CD4-positive, CD25-positive, alpha-beta regulatory T cell (primary cell): ENCODE results near the gene MKNK2. TPM values are rescaled to one million over a fixed set of nuclear protein-coding genes. Genes with fewer than 3 reads are reported as not detected.

ENCODE experiments used
- ATAC-seq, 2 donors: fragments of 150-1000 bp; cut with Tn5 transposase; one replicate each; pipeline ENCODE4 v1.10.0; 2021; ENCODE audit warnings: low read depth in 2 of 2, moderate number of reproducible peaks in 2 of 2, moderate library complexity in 1 of 2
- DNase-seq, 3 donors: peaks; one replicate each; pipeline versions ENCODE4 v3.0.0 to v3.0.0-alpha.2; 2012 to 2022; ENCODE audit warnings: mixed read lengths in 1 of 3
- H3K27ac ChIP-seq: one replicate; pipeline ENCODE4 v1.7.0; 2013; ENCODE audit warnings: mild to moderate bottlenecking, low read length; ENCODE audit not compliant: insufficient read depth, poor library complexity, severe bottlenecking
- H3K27me3 ChIP-seq: one replicate; pipeline ENCODE4 v1.7.0; 2013; ENCODE audit warnings: low read length; ENCODE audit not compliant: control insufficient read depth, insufficient read depth
- H3K36me3 ChIP-seq: one replicate; pipeline ENCODE4 v1.7.0; 2013; ENCODE audit warnings: mild to moderate bottlenecking, low read length, moderate library complexity; ENCODE audit not compliant: control insufficient read depth, insufficient read depth
- H3K4me1 ChIP-seq: 2 replicates; pipeline ENCODE4 v1.7.0; 2013; ENCODE audit warnings: mild to moderate bottlenecking, low read length; ENCODE audit not compliant: insufficient read depth, control insufficient read depth, poor library complexity, severe bottlenecking
- H3K4me3 ChIP-seq: one replicate; pipeline ENCODE4 v1.7.0; 2013; ENCODE audit warnings: low read depth, mild to moderate bottlenecking, low read length, moderate library complexity
- H3K9me3 ChIP-seq, 2 experiments: 1 replicate in 1 of 2; 2 replicates in 1 of 2; pipeline ENCODE4 v1.7.0; 2013; ENCODE audit warnings: low read length in 2 of 2, mild to moderate bottlenecking in 1 of 2, moderate library complexity in 1 of 2; ENCODE audit not compliant: control insufficient read depth in 2 of 2
- H3K27ac Mint-ChIP-seq, 3 donors: one replicate each; pipeline ENCODE4 v1.8.0; 2020 to 2022; ENCODE audit warnings: mild to moderate bottlenecking in 3 of 3, mixed read lengths in 3 of 3, moderate library complexity in 2 of 3
- H3K27me3 Mint-ChIP-seq: one replicate; pipeline ENCODE4 v1.8.0; 2022; ENCODE audit warnings: mild to moderate bottlenecking, mixed read lengths
- H3K36me3 Mint-ChIP-seq: one replicate; pipeline ENCODE4 v1.8.0; 2020; ENCODE audit warnings: mixed read lengths
- H3K4me1 Mint-ChIP-seq, 4 donors: one replicate each; pipeline ENCODE4 v1.8.0; 2020 to 2022; ENCODE audit warnings: mixed read lengths in 4 of 4, mild to moderate bottlenecking in 1 of 4
- H3K4me3 Mint-ChIP-seq, 4 donors: one replicate each; pipeline ENCODE4 v1.8.0; 2020 to 2022; ENCODE audit warnings: mild to moderate bottlenecking in 4 of 4, mixed read lengths in 4 of 4, moderate library complexity in 3 of 4
- H3K9me3 Mint-ChIP-seq, 7 donors: one replicate each; pipeline ENCODE4 v1.8.0; 2020 to 2022; ENCODE audit warnings: mixed read lengths in 7 of 7, mild to moderate bottlenecking in 3 of 7, moderate library complexity in 2 of 7
- polyA plus RNA-seq, 4 donors: library from polyadenylated mRNA; unstranded; fragments of 300-500 nt; fragmentation: Illumina TruSeq; gene quantifications; one replicate each; pipeline ENCODE4 v1.2.3, GENCODE V29; 2021
- total RNA-seq: library from RNA; stranded (reverse); gene quantifications from one replicate; pipeline ENCODE4 v1.2.3, GENCODE V29; 2022

The MKNK2 gene
- total and polyA plus RNA-seq, 5 donors from 2014 or later: 28.7 to 340 (median 33.8) TPM

DNA sequence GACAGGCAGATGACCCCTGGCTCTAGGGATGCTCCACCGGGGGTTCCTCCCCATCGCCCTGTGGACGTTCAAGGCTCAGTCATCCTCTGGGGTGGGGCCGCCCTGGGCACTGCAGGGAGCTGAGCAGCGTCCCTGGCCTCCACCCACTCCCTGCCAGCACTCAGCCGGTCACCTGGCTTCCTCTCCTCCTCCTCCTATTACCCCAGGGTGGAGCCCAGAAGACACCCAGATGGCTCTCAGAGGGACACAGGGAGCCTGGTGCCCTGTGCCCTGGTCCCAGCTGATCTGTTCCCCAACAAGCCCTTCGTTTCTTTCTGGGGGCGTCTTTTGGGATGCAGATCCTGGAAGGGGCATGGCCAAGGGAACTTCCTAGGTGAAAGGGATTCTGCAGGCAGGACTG is 3.7 kb upstream of the MKNK2 start:
- Mint-ChIP-seq H3K27ac (peak overlapping the region in 2 of 3 donors; percentile 63 to 88), H3K36me3 (no peaks in the 10 kb centered on the region), H3K9me3 (no peaks in the 10 kb centered on the region), H3K27me3 (peaks cover 4% of the 10 kb centered on the region), H3K4me1 (peaks cover 0 to 66% (median 9%) of the 10 kb centered on the region in 4 donors), H3K4me3 (peak overlapping the region in 2 of 4 donors; percentile 69 to 86)
- Histone ChIP-seq H3K36me3 (no peaks in the 10 kb centered on the region), H3K4me3 (no peak overlapping the region), H3K9me3 (no peaks in the 10 kb centered on the region), H3K4me1 (peaks cover 64% of the 10 kb centered on the region), H3K27ac (peak overlapping the region; percentile 23), H3K27me3 (no peaks in the 10 kb centered on the region)
- ATAC-seq: no peak
- DNase-seq: no peak

DNA sequence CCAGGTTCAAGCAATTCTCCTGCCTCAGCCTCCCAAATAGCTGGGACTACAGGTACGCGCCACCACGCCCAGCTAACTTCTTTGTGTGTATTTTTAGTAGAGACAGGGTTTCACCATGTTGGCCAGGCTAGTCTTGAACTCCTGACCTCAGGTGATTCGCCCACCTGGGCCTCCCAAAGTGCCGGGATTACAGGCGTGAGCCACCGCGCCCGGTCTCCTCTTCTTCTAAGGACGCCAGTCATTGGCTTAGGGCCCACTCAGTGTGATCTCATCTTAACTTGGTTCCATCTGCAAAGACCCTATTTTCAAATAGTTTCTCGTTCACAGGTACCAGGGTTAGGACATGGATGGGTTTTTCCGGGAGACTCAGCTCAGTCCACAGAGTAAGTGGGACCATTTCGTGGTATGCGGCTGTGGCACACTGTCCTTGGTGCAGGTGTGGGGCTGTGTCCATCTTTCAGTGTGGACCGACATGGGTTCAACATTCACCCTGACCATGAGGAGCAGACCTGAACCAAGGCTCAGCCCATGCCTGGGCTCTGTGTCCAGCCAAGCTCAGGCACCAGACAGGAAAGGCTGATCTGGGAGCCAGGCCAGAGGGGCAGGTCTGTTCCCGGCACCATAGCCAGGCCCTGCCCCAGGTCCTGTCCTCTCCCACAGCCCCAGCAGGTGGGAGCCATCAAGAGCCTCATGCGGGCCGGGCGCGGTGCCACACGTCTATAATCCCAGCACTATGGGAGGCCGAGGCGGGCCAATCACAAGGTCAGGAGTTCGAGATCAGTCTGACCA is 2.8 kb upstream of the MKNK2 start:
- Histone ChIP-seq H3K27me3 (no peaks in the 10 kb centered on the region), H3K9me3 (no peaks in the 10 kb centered on the region), H3K4me3 (no peak overlapping the region), H3K4me1 (peaks cover 64% of the 10 kb centered on the region), H3K27ac (peak overlapping the region; percentile 19), H3K36me3 (peaks cover 3% of the 10 kb centered on the region)
- Mint-ChIP-seq H3K27ac (peak overlapping the region in 2 of 3 donors; percentile 48 to 77), H3K9me3 (no peaks in the 10 kb centered on the region), H3K4me1 (peaks cover 0 to 67% (median 8%) of the 10 kb centered on the region in 4 donors), H3K4me3 (peak overlapping the region in 3 of 4 donors; percentile 41 to 92 (median 68)), H3K36me3 (no peaks in the 10 kb centered on the region), H3K27me3 (peaks cover 4% of the 10 kb centered on the region)
- ATAC-seq: no peak
- no peak for DNase-seq

DNA sequence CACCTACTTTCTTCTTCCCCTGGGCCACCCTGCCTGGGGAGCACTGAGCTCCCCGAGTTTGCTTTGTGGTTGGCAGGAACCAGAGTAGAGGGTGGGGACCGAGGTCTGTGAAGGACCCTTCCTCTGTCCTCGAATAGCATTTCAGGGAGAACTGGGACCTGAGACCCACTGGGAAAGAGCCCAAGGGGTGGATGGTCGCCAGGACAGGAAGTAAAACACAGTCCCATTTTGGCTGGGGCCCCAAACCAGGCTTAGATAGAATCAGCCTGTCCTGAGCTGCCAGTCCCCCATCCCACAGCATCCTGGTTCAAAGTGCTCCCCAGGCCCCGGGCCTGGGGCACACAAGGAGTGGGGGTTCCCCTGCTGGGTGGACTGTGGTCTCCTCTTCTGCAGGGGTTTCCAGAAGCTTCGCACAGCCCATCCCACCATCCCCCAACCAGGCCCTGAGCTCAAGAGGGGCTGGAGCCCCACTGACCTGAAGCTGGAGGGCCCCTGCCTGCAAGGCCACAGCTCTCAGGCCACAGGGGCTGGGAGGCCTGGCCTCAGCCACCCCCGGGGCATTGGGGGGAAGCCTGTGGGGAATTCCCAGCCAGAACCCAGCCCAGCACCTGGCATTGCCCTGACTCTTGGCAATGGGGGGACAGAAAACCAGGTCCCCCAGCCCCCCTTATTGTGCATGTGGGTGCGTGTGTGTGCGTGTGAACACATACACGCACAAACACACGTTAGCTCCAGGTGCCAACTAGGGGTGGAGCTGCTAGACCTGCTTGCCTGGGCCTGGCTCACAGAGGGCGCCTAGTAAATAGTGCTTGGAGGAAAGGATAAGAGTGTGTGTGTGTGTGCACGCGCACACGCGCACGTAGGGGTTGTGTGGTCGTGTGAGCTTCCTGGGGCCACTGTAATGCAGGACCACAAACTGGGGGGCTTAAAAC is 995 bp upstream of the MKNK2 start:
- peak overlapping the region; percentile 83 to 93 (median 92) for H3K4me3 Mint-ChIP-seq
- H3K27me3 Mint-ChIP-seq: peaks cover 4% of the 10 kb centered on the region
- peaks cover 3% of the 10 kb centered on the region for H3K36me3 ChIP-seq
- peak; percentile 13 for ATAC-seq
- DNase-seq: peak; percentile 56 to 82 (median 58)
- peak overlapping the region; percentile 92 for H3K27ac ChIP-seq
- peaks cover 0 to 67% (median 6%) of the 10 kb centered on the region in 4 donors for H3K4me1 Mint-ChIP-seq
- no peaks in the 10 kb centered on the region for H3K9me3 Mint-ChIP-seq
- no peak overlapping the region for H3K4me3 ChIP-seq
- H3K27ac Mint-ChIP-seq: peak overlapping the region; percentile 94 to 96 (median 95)
- H3K9me3 ChIP-seq: no peaks in the 10 kb centered on the region
- peaks cover 64% of the 10 kb centered on the region for H3K4me1 ChIP-seq
- H3K36me3 Mint-ChIP-seq: no peaks in the 10 kb centered on the region
- H3K27me3 ChIP-seq: no peaks in the 10 kb centered on the region

DNA sequence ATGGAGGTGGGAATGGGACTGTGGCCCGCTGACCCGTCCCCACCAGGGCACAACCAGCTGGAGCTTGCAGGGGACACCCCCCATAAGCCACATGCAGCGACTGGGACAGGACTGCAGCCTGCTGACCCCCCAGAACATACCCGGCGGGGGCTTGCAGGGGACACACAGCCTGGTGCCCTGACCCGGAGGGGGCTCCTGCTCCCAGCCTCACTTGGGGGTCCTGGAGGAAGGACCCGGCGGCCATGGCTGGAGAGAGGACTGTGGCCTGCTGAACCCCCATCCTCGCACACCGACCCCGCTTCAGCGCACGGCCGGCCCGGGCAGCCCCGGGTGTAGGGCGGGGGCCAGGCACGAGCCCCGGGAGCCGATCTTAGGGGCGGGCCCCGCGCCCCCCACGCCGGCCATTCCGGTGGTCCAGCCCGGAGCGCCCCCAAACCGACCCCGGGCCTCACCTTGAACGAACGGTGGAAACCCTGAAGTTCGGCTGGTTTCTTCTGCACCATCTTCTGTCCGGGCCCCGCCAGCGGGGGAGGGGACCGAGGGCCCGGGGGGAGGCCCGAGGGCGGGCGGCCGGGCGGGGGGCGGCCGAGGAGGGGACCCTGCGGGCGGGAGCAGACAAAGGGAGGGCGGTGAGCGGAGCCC is 574 bp downstream of the MKNK2 start:
- Histone ChIP-seq H3K9me3 (no peaks in the 10 kb centered on the region), H3K4me1 (peaks cover 62% of the 10 kb centered on the region), H3K27ac (peak overlapping the region; percentile 78), H3K4me3 (peak overlapping the region; percentile 86), H3K36me3 (peaks cover 9% of the 10 kb centered on the region), H3K27me3 (no peaks in the 10 kb centered on the region)
- H3K4me1 Mint-ChIP-seq: peaks cover 0 to 65% (median 7%) of the 10 kb centered on the region in 4 donors
- H3K36me3 Mint-ChIP-seq: no peaks in the 10 kb centered on the region
- ATAC-seq: peak in 1 of 2 donors; percentile 2
- no peaks in the 10 kb centered on the region for H3K9me3 Mint-ChIP-seq
- H3K4me3 Mint-ChIP-seq: peak overlapping the region; percentile 88 to 94 (median 90)
- H3K27me3 Mint-ChIP-seq: peaks cover 4% of the 10 kb centered on the region
- peak overlapping the region; percentile 78 to 95 (median 91) for H3K27ac Mint-ChIP-seq
- no peak for DNase-seq

DNA sequence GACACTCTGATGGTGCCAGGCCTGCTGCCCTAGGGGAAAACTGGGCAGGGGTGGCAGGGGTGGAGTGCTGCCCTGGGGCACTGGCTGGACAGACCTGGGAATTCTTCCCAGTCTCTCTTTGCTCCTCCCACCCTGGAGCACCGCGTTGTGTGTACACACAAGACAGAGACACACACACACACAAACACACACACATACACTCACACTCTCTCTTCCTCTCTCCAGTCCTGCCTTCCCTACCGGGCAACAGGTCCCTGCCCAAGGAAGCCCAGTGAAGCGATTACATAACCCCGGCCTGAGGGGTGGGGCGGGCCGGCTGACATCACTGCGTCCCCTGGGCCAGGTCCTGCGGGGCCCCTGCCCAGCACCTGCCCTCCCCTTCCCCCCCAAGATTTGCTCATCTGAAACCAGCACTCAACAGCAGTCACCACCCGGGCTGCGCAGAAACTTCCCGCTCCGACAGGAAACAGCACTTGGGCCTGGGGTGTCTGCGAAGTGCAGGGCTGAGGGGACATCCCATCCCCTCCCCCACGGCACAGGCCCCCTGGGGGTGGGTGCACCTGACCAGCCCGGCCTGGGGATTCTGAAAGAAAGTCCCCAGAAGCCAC is 1.2 kb downstream of the MKNK2 start:
- ATAC-seq (peak; percentile 27 to 29), DNase-seq (peak; percentile 40 to 83 (median 73))
- Histone ChIP-seq H3K27ac (peak overlapping the region; percentile 78), H3K9me3 (no peaks in the 10 kb centered on the region), H3K4me3 (peak overlapping the region; percentile 86), H3K36me3 (peaks cover 14% of the 10 kb centered on the region), H3K4me1 (peaks cover 64% of the 10 kb centered on the region), H3K27me3 (no peaks in the 10 kb centered on the region)
- Mint-ChIP-seq H3K9me3 (no peaks in the 10 kb centered on the region), H3K36me3 (no peaks in the 10 kb centered on the region), H3K27me3 (peaks cover 4% of the 10 kb centered on the region), H3K4me1 (peaks cover 0 to 65% (median 8%) of the 10 kb centered on the region in 4 donors), H3K4me3 (peak overlapping the region; percentile 88 to 94 (median 90)), H3K27ac (peak overlapping the region; percentile 78 to 95 (median 91))

DNA sequence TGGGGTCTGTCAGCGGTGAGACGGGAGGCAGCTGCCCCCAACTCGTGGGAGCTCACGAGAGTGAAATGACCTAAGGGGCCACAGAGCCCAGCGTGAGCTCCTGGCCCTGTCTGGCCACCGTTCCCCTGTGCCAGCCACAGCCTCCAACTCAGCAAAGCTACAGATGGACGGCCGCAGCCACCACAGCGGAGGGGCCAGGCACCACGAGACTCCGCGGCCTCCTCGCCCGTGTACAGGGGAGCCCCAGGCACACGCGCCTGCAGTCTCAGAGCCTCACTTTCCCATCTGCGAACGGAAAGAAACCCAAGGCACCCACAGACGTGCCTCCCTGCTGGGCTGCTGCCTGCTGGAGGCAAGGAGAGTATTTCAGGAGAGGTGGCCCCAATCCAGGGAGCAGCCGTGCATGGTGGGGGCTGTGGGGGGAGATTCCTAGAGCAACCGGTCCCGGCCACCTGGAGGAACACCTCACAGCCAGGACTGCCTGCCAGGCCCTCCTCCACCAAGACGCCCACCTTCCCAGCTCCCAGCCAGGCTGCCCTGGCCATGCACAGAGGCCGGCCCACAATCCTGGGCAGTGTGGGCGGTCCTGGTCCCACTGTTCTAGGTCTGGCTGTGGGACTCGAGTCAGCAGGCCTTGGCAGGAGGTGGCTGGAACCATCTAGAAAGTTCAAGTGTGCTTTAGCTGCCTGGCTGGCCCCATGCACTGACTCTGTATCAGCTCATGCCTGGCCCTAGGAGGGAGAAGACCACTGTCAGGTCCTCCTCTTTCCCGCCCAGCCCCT is 1.9 kb downstream of the MKNK2 start:
- Histone ChIP-seq H3K4me3 (peak overlapping the region; percentile 86), H3K36me3 (peaks cover 17% of the 10 kb centered on the region), H3K4me1 (peaks cover 69% of the 10 kb centered on the region), H3K27ac (peak overlapping the region; percentile 78), H3K27me3 (no peaks in the 10 kb centered on the region), H3K9me3 (no peaks in the 10 kb centered on the region)
- Mint-ChIP-seq H3K36me3 (no peaks in the 10 kb centered on the region), H3K27me3 (peaks cover 4% of the 10 kb centered on the region), H3K9me3 (no peaks in the 10 kb centered on the region), H3K27ac (peak overlapping the region; percentile 78 to 95 (median 91)), H3K4me1 (peaks cover 0 to 64% (median 9%) of the 10 kb centered on the region in 4 donors), H3K4me3 (peak overlapping the region; percentile 88 to 94 (median 90))
- DNase-seq: no peak
- no peak for ATAC-seq
